H9 (cell line): ENCODE results near the gene CST9L. TPM values are rescaled to one million over a fixed set of nuclear protein-coding genes. Genes with fewer than 3 reads are reported as not detected.

ENCODE experiments used
- DNase-seq: peaks from one replicate; pipeline ENCODE4 v3.0.0-alpha.2; 2017
- H2AFZ ChIP-seq: one replicate; pipeline ENCODE4 v1.6.1; 2013; ENCODE audit warnings: mild to moderate bottlenecking, low read length, control low read depth, moderate library complexity
- H2AK5ac ChIP-seq: 2 replicates; pipeline ENCODE4 v1.6.1; 2013; ENCODE audit warnings: low read length, control low read depth, mixed read lengths; ENCODE audit not compliant: insufficient read length
- H2BK120ac ChIP-seq: one replicate; pipeline ENCODE4 v1.6.1; 2013; ENCODE audit warnings: low read depth, mild to moderate bottlenecking, low read length, control low read depth, inconsistent platforms; ENCODE audit not compliant: poor library complexity, severe bottlenecking
- H2BK12ac ChIP-seq: 2 replicates; pipeline ENCODE4 v1.6.1; 2013; ENCODE audit warnings: low read length, control low read depth, mixed read lengths, low read depth; ENCODE audit not compliant: insufficient read length
- H2BK15ac ChIP-seq: 2 replicates; pipeline ENCODE4 v1.6.1; 2013; ENCODE audit warnings: low read depth, low read length, control low read depth
- H2BK20ac ChIP-seq: one replicate; pipeline ENCODE4 v1.6.1; 2013; ENCODE audit warnings: low read depth, mild to moderate bottlenecking, low read length, control low read depth, inconsistent platforms; ENCODE audit not compliant: poor library complexity, severe bottlenecking
- H2BK5ac ChIP-seq: 2 replicates; pipeline ENCODE4 v1.6.1; 2013; ENCODE audit warnings: low read length, control low read depth, mixed read lengths; ENCODE audit not compliant: insufficient read length
- H3K14ac ChIP-seq: 2 replicates; pipeline ENCODE4 v1.6.1; 2013; ENCODE audit warnings: low read length, control low read depth; ENCODE audit not compliant: insufficient read depth
- H3K18ac ChIP-seq: 2 replicates; pipeline ENCODE4 v1.6.1; 2013; ENCODE audit warnings: low read depth, mild to moderate bottlenecking, mixed read lengths, low read length, control low read depth; ENCODE audit not compliant: insufficient read length
- H3K23ac ChIP-seq: 2 replicates; pipeline ENCODE4 v1.6.1; 2013; ENCODE audit warnings: low read length, control low read depth, mixed read lengths, low read depth; ENCODE audit not compliant: insufficient read length
- H3K23me2 ChIP-seq: 2 replicates; pipeline ENCODE4 v1.6.1; 2013; ENCODE audit warnings: low read depth, mild to moderate bottlenecking, mixed read lengths, low read length, control low read depth; ENCODE audit not compliant: insufficient read length, poor library complexity, severe bottlenecking
- H3K27ac ChIP-seq: 2 replicates; pipeline ENCODE4 v1.5.1; 2013; ENCODE audit warnings: low read length, control low read depth, mixed read lengths, low read depth; ENCODE audit not compliant: insufficient read length
- H3K27me3 ChIP-seq: 2 replicates; pipeline ENCODE4 v1.6.1; 2013; ENCODE audit warnings: low read length, control low read depth, inconsistent platforms; ENCODE audit not compliant: insufficient read depth
- H3K4ac ChIP-seq: 2 replicates; pipeline ENCODE4 v1.6.1; 2013; ENCODE audit warnings: low read depth, mild to moderate bottlenecking, control low read depth, inconsistent platforms, low read length, moderate library complexity
- H3K4me1 ChIP-seq: 2 replicates; pipeline ENCODE4 v1.6.1; 2013; ENCODE audit warnings: low read length, control low read depth, inconsistent platforms; ENCODE audit not compliant: insufficient read depth
- H3K4me2 ChIP-seq: 2 replicates; pipeline ENCODE4 v1.6.1; 2013; ENCODE audit warnings: low read length, control low read depth, mixed read lengths; ENCODE audit not compliant: insufficient read length, insufficient read depth
- H3K56ac ChIP-seq: 2 replicates; pipeline ENCODE4 v1.6.1; 2013; ENCODE audit warnings: low read depth, mild to moderate bottlenecking, mixed read lengths, low read length, control low read depth; ENCODE audit not compliant: insufficient read length
- H3K79me1 ChIP-seq: 2 replicates; pipeline ENCODE4 v1.6.1; 2013; ENCODE audit warnings: low read depth, mild to moderate bottlenecking, moderate library complexity, low read length, control low read depth, inconsistent platforms; ENCODE audit not compliant: insufficient read depth, poor library complexity, severe bottlenecking
- H3K79me2 ChIP-seq: 2 replicates; pipeline ENCODE4 v1.6.1; 2013; ENCODE audit warnings: low read length, control low read depth, inconsistent platforms; ENCODE audit not compliant: insufficient read depth
- H3K9ac ChIP-seq: 2 replicates; pipeline ENCODE4 v1.6.1; 2013; ENCODE audit warnings: low read length, control low read depth, mixed read lengths; ENCODE audit not compliant: insufficient read length; ENCODE audit errors: extremely low read depth
- H3K9me3 ChIP-seq: one replicate; pipeline ENCODE4 v1.6.1; 2013; ENCODE audit warnings: low read depth, low read length, inconsistent platforms; ENCODE audit not compliant: control insufficient read depth
- H3T11ph ChIP-seq: one replicate; pipeline ENCODE4 v1.6.1; 2013; ENCODE audit warnings: mild to moderate bottlenecking, low read length, control low read depth, inconsistent platforms
- H4K20me1 ChIP-seq: one replicate; pipeline ENCODE4 v1.6.1; 2013; ENCODE audit not compliant: control insufficient read depth, insufficient read length, insufficient read depth
- H4K5ac ChIP-seq: 2 replicates; pipeline ENCODE4 v1.6.1; 2013; ENCODE audit warnings: low read depth, mild to moderate bottlenecking, mixed read lengths, low read length, control low read depth; ENCODE audit not compliant: insufficient read length
- H4K8ac ChIP-seq: replicated peaks from 2 replicates; pipeline ENCODE4 v1.6.1; 2013; ENCODE audit warnings: low read length, control low read depth, mixed read lengths, low read depth; ENCODE audit not compliant: insufficient read length
- H4K91ac ChIP-seq: 2 replicates; pipeline ENCODE4 v1.6.1; 2013; ENCODE audit warnings: low read depth, mild to moderate bottlenecking, moderate library complexity, mixed read lengths, low read length, control low read depth; ENCODE audit not compliant: insufficient read length
- H3K27ac Mint-ChIP-seq, 3 experiments: 2 replicates in 2 of 3; 3 replicates in 1 of 3; pipeline ENCODE4 v1.8.0; 2020 to 2021; ENCODE audit warnings: mixed read lengths in 3 of 3, mild to moderate bottlenecking in 1 of 3, moderate library complexity in 1 of 3
- H3K27me3 Mint-ChIP-seq: 2 replicates; pipeline ENCODE4 v1.8.0; 2021; ENCODE audit warnings: low read depth, mild to moderate bottlenecking, moderate library complexity, mixed read lengths
- H3K36me3 Mint-ChIP-seq, 3 experiments: 2 replicates in 2 of 3; 3 replicates in 1 of 3; pipeline ENCODE4 v1.8.0; 2020 to 2021; ENCODE audit warnings: low read depth in 3 of 3, mixed read lengths in 3 of 3; ENCODE audit not compliant: insufficient read depth in 1 of 3
- H3K4me1 Mint-ChIP-seq, 2 experiments: 2 replicates each; pipeline ENCODE4 v1.8.0; 2020; ENCODE audit warnings: mixed read lengths in 2 of 2
- H3K4me3 Mint-ChIP-seq, 2 experiments: 2 replicates in 1 of 2; 3 replicates in 1 of 2; pipeline ENCODE4 v1.8.0; 2020 to 2021; ENCODE audit warnings: mild to moderate bottlenecking in 2 of 2, mixed read lengths in 2 of 2, moderate library complexity in 1 of 2
- H3K9me3 Mint-ChIP-seq, 2 experiments: 2 replicates in 1 of 2; 3 replicates in 1 of 2; pipeline ENCODE4 v1.8.0; 2020; ENCODE audit warnings: mild to moderate bottlenecking in 2 of 2, mixed read lengths in 2 of 2, moderate library complexity in 1 of 2
- CTCF ChIP-seq: fragments of 200-600 bp; sonication (generic); conservative IDR thresholded peaks from 3 replicates; pipeline ENCODE4 v1.8.0; 2021; ENCODE audit warnings: antibody characterized with exemption, mild to moderate bottlenecking
- total RNA-seq: library from RNA; stranded (reverse); gene quantifications from 2 replicates; pipeline ENCODE4 v1.2.1, GENCODE V29; 2021

Gene CST9L
- total RNA-seq, 1 experiment from 2014 or later = not detected

DNA sequence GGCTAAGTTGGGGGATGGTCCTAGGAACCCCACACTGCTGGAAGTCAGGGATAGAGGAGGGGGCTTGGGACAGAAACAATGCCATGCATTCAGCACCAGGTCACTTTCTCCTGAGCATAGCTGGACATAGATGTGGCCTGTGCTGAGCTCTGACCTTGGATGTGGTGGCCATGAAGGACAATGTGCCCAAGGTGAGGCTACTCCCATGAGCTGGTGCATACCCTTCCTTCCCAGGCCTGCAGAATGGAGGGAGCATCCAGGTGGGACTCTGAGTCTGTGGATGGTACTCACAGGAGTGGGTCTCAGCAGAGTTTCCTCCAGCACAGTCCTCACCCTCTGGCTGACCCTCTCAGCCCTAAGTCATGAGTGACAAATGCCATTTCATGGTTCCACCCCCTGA, 16.9 kb downstream of the CST9L start:
- H2BK20ac ChIP-seq = no peak overlapping the region
- no peak overlapping the region for H3K27ac ChIP-seq
- no peak overlapping the region for H2BK120ac ChIP-seq
- no peak overlapping the region for H3K4ac ChIP-seq
- H3K4me2 ChIP-seq = no peak overlapping the region
- Mint-ChIP-seq H3K27me3 (peaks cover 11% of the 10 kb centered on the region), H3K9me3 (peaks cover 0 to 2% of the 10 kb centered on the region in 2 experiments; a peak in 1 of 5 replicates), H3K36me3 (peaks cover 0 to under 1% (median 0%) of the 10 kb centered on the region in 3 experiments; a peak in 3 of 7 replicates), H3K4me3 (no peak overlapping the region), H3K4me1 (peaks cover 0 to 5% of the 10 kb centered on the region in 2 experiments; a peak in 3 of 4 replicates), H3K27ac (no peak overlapping the region)
- H3K23me2 ChIP-seq = no peaks in the 10 kb centered on the region
- H2AFZ ChIP-seq = no peak overlapping the region
- H3K23ac ChIP-seq = no peak overlapping the region
- no peak for TF ChIP-seq CTCF
- no peak overlapping the region for H4K5ac ChIP-seq
- H3K18ac ChIP-seq = no peak overlapping the region
- no peak overlapping the region for H2BK5ac ChIP-seq
- H2BK12ac ChIP-seq = no peak overlapping the region
- no peak overlapping the region for H4K8ac ChIP-seq
- H3K9me3 ChIP-seq = no peaks in the 10 kb centered on the region
- no peaks in the 10 kb centered on the region for H3K79me2 ChIP-seq
- no peak overlapping the region; the same call in 1 of the 2 replicates for H3K14ac ChIP-seq
- H3K56ac ChIP-seq = no peak overlapping the region
- H3K27me3 ChIP-seq = no peaks in the 10 kb centered on the region
- H4K91ac ChIP-seq = no peak overlapping the region
- no peak overlapping the region for H2AK5ac ChIP-seq
- H3K9ac ChIP-seq = no peak overlapping the region
- H3K4me1 ChIP-seq = no peaks in the 10 kb centered on the region
- H4K20me1 ChIP-seq = no peaks in the 10 kb centered on the region
- no peaks in the 10 kb centered on the region for H3K79me1 ChIP-seq
- no peak overlapping the region for H2BK15ac ChIP-seq
- no peak overlapping the region for H3T11ph ChIP-seq
- no peak for DNase-seq
